Testis (tissue), 2 donors: ENCODE results near the gene RASGRF2.

ENCODE experiments used
- POLR2A ChIP-seq: fragments of 450-650 bp; IDR thresholded peaks from one replicate; pipeline ENCODE4 v1.6.1; 2017; ENCODE audit warnings: antibody characterized with exemption, mild to moderate bottlenecking, moderate library complexity
- TF ChIP-seq, protein P1 (sequence below), 3 experiments: fragments of 450-650 bp in 2 of 3; fragments of 200-600 bp in 1 of 3; sonication (generic) in 1 of 3; IDR thresholded peaks; one replicate each; pipeline ENCODE4 v1.5.1; 2016 to 2019; ENCODE audit warnings: antibody characterized with exemption in 3 of 3, mild to moderate bottlenecking in 2 of 3, moderate library complexity in 1 of 3

DNA sequence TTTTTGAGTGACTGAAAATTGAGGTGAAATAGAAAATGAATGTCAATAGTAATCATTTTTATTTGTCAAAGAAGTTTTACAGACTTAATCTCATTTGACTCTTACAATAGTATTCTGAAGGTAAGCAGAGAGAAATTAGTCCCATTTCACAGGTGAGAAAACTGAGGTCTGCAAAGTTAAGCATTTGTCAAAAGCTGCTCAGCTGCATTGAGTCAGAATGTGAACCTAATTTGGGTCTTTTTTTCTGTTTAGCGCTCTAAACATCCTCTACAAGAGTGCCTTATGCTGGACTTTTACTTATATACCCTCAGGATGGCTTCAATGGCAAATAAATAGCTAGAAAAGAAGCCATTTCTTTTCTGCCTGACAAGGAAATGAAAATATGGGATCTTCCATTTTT, 135.7 kb downstream of the RASGRF2 start:
- TF ChIP-seq POLR2A: no peak
- TF ChIP-seq, protein P1, sequence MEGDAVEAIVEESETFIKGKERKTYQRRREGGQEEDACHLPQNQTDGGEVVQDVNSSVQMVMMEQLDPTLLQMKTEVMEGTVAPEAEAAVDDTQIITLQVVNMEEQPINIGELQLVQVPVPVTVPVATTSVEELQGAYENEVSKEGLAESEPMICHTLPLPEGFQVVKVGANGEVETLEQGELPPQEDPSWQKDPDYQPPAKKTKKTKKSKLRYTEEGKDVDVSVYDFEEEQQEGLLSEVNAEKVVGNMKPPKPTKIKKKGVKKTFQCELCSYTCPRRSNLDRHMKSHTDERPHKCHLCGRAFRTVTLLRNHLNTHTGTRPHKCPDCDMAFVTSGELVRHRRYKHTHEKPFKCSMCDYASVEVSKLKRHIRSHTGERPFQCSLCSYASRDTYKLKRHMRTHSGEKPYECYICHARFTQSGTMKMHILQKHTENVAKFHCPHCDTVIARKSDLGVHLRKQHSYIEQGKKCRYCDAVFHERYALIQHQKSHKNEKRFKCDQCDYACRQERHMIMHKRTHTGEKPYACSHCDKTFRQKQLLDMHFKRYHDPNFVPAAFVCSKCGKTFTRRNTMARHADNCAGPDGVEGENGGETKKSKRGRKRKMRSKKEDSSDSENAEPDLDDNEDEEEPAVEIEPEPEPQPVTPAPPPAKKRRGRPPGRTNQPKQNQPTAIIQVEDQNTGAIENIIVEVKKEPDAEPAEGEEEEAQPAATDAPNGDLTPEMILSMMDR (IDR thresholded peaks at IDR 0.05): no peak
